Left forelimb (tissue), 1 donor: ENCODE data around the gene TPD52L1.
"Not testable (repeated sequence)": the region's sequence is repeated elsewhere in the genome, so short reads cannot be mapped to it uniquely, and the experiment has no call there.

Source experiments
- DNase-seq: peaks from one replicate; pipeline ENCODE4 v3.0.0-alpha.2; 2018; ENCODE audit warnings: low spot score

TPD52L1 gene

DNA sequence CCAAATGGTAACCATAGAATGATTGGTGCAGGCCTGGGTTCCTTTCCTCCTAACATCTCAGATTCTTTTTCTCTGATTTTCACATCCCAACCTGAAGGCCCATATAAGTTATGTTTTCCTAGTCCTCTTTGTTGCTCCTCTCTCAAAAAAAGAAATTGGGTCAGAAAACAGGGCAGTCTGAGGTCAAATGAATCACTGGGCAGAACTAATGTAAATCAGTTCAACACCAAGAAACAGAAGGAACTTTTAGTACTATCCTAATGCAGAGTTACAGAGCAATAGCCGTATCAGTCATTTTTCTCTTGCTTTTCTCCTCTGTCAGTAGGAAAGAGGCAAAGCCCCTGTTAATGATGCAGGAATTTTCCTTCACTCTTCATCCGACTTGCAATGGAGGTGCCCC, 11.0 kb upstream of the TPD52L1 start:
- DNase-seq = no peak

GRCh38 chr6:125144822-125145221, 8.8 kb upstream of the TPD52L1 start:
- no peak for DNase-seq

DNA sequence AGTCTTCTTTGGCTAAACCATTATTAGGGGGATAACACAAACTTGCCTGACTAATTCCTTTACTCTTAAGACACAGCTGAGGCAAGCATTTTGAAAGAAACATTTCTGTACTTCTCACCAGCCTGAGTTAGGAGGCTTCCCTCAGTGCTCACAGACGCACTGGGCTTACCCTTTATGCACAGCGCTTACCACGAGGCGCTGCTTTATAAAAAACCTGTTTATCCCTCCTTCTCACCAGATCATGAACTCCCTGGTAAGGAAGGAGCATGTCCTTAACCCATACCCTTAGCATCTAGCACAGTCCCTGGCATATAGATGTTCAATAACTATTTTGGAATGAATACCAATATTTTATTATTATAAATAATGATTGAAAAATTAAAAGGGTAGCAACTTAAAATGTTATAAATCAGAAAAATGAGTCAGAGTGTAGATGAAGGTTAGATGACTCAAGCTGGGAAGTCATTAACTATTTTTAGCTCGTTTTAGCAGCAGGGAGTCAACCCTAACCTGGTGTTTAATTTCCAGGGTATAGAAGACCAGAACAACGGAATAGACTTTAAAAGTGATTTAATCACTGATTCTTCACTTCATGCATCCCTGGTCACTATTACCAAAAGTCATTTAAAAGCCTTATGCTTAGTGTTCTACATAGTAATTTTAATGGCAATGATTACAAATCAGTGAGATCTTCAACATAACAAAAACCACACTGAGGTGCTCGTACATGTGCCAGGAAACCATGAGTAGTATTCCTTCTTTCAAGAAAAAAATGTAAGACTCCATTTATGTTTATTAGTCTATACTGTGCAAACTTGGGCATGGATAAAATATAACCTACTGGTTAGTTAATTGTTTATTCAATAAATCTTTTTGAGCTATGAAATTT, 4.1 kb upstream of the TPD52L1 start:
- DNase-seq = no peak

- DNase-seq = no peak
Measured at GRCh38 chr6:125151700-125152099, 1.9 kb upstream of the TPD52L1 start.

DNA sequence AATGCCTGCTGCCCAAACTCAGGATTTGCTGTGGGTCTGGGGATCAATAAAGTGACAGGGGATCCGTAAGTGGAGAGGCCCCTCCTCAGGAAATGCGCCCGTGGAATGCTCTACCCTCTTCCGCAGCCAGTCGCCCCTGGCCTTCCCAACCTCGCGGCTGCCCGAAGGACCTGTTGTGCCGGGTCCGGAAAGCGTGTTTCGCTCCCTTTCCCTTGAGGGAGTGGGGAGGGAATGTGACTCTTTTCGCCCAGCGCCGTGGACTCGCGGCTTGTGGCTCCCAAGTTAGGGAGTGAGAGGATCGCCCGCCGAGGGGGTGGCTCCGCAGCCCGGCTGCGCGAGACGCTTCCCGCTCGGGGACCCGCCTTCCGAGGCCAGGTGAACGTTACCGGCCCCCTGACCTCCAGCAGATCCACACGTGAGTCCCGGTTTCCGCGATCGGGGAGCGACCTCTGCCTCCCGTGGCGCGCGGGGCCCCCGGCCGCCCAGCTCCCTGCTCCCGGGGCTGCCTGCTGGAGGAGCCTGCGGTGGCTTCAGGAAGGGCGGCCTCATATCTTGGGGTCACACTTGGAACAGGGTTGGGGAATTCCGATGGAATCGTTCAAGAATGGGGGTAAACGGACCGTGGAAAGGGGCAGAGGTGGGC, 666 bp downstream of the TPD52L1 start:
- no peak for DNase-seq

GRCh38 chr6:125154761-125155135, 1.2 kb downstream of the TPD52L1 start:
- no peak for DNase-seq

DNA sequence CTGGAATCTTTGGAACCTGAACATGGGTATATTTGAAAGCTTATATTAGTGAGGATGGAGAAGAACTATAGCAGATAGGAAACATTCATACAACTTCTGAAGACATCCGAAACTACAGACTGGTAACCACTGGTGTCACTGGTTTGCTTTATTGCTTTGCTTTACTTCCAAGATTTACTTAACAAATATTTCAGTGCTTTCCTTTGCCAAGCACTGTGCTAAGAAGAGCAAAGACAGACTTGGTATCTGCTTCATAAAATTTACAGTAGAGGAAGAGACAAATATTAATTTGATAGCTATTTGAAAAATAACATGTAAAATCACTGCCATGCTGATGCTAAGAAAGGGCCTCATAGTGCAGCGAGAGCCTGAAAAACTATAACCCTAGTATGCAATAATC, 1.8 kb downstream of the TPD52L1 start:
- DNase-seq = no peak

GRCh38 chr6:125156496-125156895, 2.9 kb downstream of the TPD52L1 start:
- no peak for DNase-seq

GRCh38 chr6:125157280-125157679, 3.7 kb downstream of the TPD52L1 start:
- DNase-seq = no peak

DNA sequence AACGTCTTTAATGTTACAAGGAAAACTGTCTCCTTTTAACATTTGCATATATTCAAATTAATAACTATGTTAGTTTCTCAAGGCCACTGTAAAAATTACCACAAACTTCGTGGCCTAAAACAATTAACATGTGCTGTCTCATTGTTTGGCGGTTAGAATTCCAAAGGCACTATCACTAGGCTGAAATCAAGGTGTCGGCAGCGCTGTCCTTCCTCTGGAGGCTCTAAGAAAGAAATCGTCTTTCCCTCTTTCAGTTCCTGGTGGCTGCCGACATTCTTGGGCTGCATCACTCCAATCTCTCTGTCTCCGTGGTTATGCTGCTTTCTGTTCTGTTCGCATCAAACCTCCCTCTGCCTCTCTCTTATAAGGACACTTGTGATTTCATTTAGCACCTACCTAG, 4.2 kb downstream of the TPD52L1 start:
- DNase-seq = no peak

- DNase-seq = not testable (repeated sequence)
Measured at GRCh38 chr6:125163339-125163738, 9.8 kb downstream of the TPD52L1 start.

DNA sequence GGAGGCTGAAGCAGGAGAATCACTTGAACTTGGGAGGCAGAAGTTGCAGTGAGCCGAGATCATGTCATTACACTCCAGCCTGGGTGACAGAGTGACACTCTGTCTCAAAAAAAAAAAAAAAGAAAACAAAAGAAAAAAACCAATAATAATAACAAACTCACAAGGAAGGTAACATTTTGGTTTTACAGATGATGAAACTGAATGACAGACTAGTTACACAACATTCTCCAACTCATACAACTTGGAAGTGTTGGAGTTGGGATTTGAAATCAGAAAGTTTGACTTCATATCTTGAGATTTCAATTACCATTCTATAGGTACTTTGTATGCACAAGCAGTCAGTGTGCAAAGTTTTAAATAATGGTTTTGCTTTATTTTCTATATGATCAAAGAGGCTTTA, 10.2 kb downstream of the TPD52L1 start:
- no peak for DNase-seq

DNA sequence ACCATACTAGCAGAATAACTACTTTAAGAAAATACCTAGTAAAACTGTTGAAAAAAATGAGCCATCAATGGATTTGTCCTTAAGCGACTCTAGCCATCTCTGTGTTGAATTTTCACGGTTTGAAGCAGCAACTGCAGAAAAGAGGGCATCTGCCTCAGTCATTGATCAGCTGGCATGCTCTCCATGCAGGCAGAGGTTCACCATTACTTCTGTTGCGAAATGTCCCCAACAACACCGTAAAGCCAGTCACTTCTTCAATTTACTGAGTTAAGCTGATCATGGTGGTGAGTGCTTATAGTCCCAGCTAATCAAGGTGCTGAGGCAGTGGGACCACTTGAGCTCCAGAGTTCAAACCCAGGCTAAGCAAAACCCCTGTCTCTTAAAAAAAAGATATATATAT, 11.1 kb downstream of the TPD52L1 start:
- DNase-seq = no peak

DNA sequence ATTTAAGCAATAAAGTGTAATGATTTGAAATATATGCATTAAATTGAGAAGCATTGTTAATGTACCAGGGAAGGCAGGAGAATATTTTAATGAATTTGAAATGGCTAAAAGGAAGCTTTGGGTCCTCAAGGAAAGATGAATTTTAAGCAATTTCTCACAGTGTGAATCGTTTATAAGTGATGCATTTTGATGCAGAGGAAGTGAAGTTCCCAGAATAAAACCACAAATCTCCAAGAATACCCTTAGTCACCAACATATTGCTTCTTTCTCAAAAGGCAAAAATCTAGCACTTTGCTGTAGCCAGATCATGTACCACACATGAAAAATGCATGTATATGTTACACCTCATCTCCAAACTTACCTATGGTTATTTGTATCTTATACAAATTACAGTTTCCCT, 11.7 kb downstream of the TPD52L1 start:
- no peak for DNase-seq

DNA sequence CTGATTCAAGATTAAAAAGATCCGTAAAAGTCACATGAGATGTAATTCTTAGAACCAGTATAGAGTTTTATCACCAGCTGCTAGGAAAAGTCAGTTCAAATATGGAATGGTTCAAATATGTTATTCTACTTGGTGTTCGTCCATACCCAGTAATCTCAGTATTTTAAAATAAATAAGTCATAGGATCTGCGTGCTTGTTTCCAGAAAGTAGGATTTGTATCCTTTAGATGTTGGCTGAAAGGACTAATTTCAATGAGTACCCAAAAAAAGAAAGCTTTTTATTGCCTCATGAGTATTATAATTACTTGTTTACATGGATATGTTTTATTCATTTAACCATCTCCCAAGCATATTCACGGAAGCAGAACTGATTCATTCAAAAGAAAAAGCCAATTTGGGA, 12.2 kb downstream of the TPD52L1 start:
- DNase-seq = no peak

DNA sequence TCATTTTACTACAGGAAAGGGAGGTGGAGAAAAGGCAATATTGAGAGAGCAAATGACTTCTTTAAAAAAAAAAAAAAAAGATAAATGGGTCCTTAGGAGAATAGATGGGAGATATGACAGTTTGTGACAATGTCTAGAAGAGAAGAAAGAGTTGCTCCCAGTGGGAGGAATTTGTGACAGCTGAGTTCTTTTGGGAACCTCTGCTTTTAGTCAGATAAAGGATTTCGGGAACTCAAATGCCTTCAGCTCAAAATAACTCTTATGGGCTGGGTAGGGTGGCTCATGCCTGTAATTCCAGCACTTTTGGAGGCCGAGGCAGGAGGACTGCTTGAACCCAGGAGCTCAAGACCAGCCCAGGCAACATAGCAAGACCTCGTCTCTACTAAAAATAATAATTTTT, 13.1 kb downstream of the TPD52L1 start:
- no peak for DNase-seq

GRCh38 chr6:125167579-125167978, 14.0 kb downstream of the TPD52L1 start:
- DNase-seq = no peak

- no peak for DNase-seq
Measured at GRCh38 chr6:125169058-125169457, 15.5 kb downstream of the TPD52L1 start.

- no peak for DNase-seq
Measured at GRCh38 chr6:125169522-125169921, 15.9 kb downstream of the TPD52L1 start.

DNA sequence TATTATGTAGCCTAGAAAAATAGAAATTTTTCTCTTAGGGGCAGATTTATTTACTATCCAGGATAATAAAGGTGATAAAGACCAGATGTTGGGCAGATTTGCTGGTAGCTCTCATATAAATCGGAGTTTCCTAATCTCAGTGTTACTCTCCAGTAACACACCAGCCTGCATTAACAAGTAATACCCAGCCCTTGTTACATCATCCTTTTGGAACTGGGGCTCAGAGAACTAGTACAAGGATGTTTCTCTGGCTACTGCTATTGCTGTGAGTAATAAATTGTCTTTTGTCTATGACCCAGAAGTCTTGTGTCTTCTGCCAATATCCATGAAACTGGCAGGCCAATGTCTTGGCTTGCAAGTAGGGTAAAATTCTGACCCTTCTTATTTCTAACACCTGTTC, 16.8 kb downstream of the TPD52L1 start:
- no peak for DNase-seq

DNA sequence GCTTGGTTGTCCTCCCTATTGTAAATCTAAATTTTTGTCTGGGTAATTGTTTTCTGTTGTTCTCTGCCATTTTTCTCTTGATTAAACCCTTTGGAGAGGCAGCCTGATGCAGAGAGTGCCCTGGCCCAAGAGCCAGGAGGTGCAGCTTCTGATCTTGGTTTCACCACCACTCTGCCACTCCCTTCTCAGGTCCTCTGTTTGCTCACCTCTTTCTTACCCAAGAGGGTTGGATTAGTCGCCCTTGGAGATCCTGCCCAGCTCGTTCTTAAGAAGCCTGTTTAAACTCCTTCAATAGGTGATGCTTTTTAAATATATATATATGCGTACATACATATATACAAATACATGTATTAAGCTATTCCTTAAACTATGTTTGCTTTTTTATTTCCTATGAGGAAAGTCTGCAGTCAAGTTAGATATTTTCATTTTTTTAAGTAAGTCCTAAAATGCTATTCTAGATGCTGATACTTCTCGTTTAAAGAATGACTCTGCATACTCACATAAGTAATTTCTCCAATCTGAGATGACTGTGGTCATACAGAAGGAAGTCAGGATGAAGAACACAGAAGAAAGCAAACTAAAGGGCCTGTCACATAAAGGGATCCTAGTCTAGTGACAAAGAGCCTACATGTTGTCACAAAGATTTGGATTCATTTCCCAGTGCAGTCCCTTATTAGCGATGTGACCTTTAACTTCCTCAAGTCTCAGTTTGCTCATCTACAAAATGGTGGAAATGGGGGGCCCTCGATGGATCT, 19.9 kb downstream of the TPD52L1 start:
- DNase-seq = no peak

- DNase-seq = no peak
Measured at GRCh38 chr6:125174626-125175025, 21.1 kb downstream of the TPD52L1 start.

DNA sequence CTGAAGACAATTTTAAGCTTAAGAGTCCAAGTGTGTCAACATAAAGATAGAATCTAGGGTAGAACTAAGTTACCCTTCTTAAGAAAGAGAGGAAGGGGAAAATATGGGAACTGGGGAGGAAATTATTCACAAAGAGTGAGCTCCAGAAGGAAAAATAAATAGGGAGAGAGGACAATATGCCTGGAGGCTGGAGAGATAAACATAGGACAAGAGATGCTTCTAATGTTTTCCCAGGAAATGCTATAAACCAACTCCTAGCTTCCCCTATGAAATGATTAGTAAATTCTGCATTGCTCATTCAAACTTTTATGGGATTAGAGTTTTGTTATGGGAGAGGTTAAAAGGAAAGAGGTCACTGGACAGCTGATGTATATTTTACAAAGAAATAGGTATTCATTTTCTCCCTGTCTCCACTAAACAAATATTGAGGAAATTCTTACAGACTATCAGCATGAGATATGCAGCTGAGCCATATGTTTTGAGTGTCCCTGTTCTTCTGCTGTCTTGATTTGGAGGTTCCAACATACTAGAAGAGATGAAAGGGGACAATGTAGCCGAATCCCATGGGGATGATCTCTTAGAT, 22.0 kb downstream of the TPD52L1 start:
- DNase-seq = no peak
